Right lobe of liver (tissue), 6 donors: ENCODE data around the gene SMLR1. TPM values are rescaled to one million over a fixed set of nuclear protein-coding genes. Genes with fewer than 3 reads are reported as not detected.

Experiments used
- ATAC-seq, 4 donors: fragments of 200-7000 bp; cut with Tn5 transposase; one replicate each; pipeline ENCODE4 v1.9.1; 2020; ENCODE audit warnings: mild to moderate bottlenecking in 4 of 4, moderate library complexity in 4 of 4
- DNase-seq, 3 donors: peaks; one replicate each; pipeline ENCODE4 v3.0.0-alpha.2; 2020
- H3K27ac ChIP-seq, 3 donors: fragments of 200-600 bp; one replicate each; pipeline ENCODE4 v1.8.0; 2022
- H3K27me3 ChIP-seq, 2 donors: fragments of 200-600 bp; one replicate each; pipeline ENCODE4 v1.8.0; 2022
- H3K36me3 ChIP-seq, 4 donors: fragments of 200-600 bp; sonication (generic) in 1 of 4; one replicate each; pipeline versions ENCODE4 v1.5.1 to v1.8.0; 2017 to 2022; ENCODE audit warnings: control low read depth in 1 of 4
- H3K4me1 ChIP-seq, 4 donors: fragments of 200-600 bp; sonication (generic) in 1 of 4; one replicate each; pipeline versions ENCODE4 v1.5.1 to v1.8.0; 2017 to 2022; ENCODE audit warnings: control low read depth in 1 of 4
- H3K4me3 ChIP-seq, 3 donors: fragments of 200-600 bp; one replicate each; pipeline ENCODE4 v1.8.0; 2022
- H3K9me3 ChIP-seq, 4 donors: fragments of 200-600 bp; sonication (generic) in 1 of 4; one replicate each; pipeline versions ENCODE4 v1.5.1 to v1.8.0; 2017 to 2022; ENCODE audit warnings: control low read depth in 1 of 4
- POLR2A ChIP-seq: fragments of 450-650 bp; IDR thresholded peaks from one replicate; pipeline ENCODE4 v1.6.1; 2017; ENCODE audit warnings: antibody characterized with exemption, mild to moderate bottlenecking
- WGBS: methylation state at CpG from one replicate; pipeline ENCODE4 v1.1.6; 2018; ENCODE audit warnings: low coverage, low lambda C conversion rate; ENCODE audit not compliant: insufficient coverage; ENCODE audit errors: missing lambda C conversion rate; 5-methylcytosine and 5-hydroxymethylcytosine counted together
- intact Hi-C, 2 donors: fragments of 100-400 bp; cut with DNase I; formaldehyde crosslinking; loops; one replicate each; pipeline versions ENCODE4 v1.11.2 to v1.14.1; 2022
- total RNA-seq, 6 experiments: library from RNA; depleted of rRNA in 2 of 6; stranded (reverse); fragments of >200 nt in 2 of 6; fragmentation: NEBNext Ultra II Directional in 3 of 6; extraction: Animal tissue kit (Norgen Biotek cat#: 25700) in 3 of 6; gene quantifications; one replicate each; pipeline versions ENCODE4 v1.1.0 to v1.2.4, GENCODE V29; 2016 to 2023
- TF ChIP-seq, protein P1 (sequence below), 4 donors: fragments of 200-600 bp in 3 of 4; fragments of 450-650 bp in 1 of 4; IDR thresholded peaks; one replicate each; pipeline versions ENCODE4 v1.5.1 to v1.8.0; 2016 to 2022; ENCODE audit warnings: antibody characterized with exemption in 4 of 4, mild to moderate bottlenecking in 2 of 4
- donor health status: DM: no; HTN: yes; CAD: no.
- donor health status: DM: no; HTN: no; CAD: no.
- donor health status: DM: no; HTN: no; CAD: no.
- donor health status: DM: no; HTN: yes; CAD: no.
- donor health status: DM: no; HTN: yes; CAD: no.

Gene SMLR1
- total RNA-seq, 6 experiments from 2014 or later: 10.7 to 46.4 (median 20.1) TPM

- Histone ChIP-seq H3K4me3 (no peak overlapping the region), H3K27ac (peak overlapping the region in 1 of 3 donors; percentile 21), H3K9me3 (no peaks in the 10 kb centered on the region), H3K27me3 (no peaks in the 10 kb centered on the region), H3K4me1 (peaks cover 0 to 60% (median 9%) of the 10 kb centered on the region in 4 donors), H3K36me3 (no peaks in the 10 kb centered on the region)
- DNase-seq: no peak
- no peak for TF ChIP-seq POLR2A
- TF ChIP-seq, protein P1, sequence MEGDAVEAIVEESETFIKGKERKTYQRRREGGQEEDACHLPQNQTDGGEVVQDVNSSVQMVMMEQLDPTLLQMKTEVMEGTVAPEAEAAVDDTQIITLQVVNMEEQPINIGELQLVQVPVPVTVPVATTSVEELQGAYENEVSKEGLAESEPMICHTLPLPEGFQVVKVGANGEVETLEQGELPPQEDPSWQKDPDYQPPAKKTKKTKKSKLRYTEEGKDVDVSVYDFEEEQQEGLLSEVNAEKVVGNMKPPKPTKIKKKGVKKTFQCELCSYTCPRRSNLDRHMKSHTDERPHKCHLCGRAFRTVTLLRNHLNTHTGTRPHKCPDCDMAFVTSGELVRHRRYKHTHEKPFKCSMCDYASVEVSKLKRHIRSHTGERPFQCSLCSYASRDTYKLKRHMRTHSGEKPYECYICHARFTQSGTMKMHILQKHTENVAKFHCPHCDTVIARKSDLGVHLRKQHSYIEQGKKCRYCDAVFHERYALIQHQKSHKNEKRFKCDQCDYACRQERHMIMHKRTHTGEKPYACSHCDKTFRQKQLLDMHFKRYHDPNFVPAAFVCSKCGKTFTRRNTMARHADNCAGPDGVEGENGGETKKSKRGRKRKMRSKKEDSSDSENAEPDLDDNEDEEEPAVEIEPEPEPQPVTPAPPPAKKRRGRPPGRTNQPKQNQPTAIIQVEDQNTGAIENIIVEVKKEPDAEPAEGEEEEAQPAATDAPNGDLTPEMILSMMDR (IDR thresholded peaks at IDR 0.05): no peak
- peak in 1 of 4 donors; percentile 48 for ATAC-seq
- 17% methylated on average over 1 of the region's 1 CpG for WGBS
- intact Hi-C loops: no loop called here
Measured at GRCh38 chr6:130851026-130851425, 23.8 kb downstream of the SMLR1 start.

- Histone ChIP-seq H3K4me3 (peak overlapping the region in 1 of 3 donors; percentile 12), H3K36me3 (no peaks in the 10 kb centered on the region), H3K27ac (peak overlapping the region in 1 of 3 donors; percentile 72), H3K9me3 (no peaks in the 10 kb centered on the region), H3K4me1 (peaks cover 0 to 58% (median 9%) of the 10 kb centered on the region in 4 donors), H3K27me3 (no peaks in the 10 kb centered on the region)
- DNase-seq: no peak
- TF ChIP-seq, protein P1 (IDR thresholded peaks at IDR 0.05): no peak
- TF ChIP-seq POLR2A: no peak
- peak in 2 of 4 donors; percentile 4 to 19 for ATAC-seq
- WGBS: 53% methylated on average over 6 of the region's 7 CpGs
- intact Hi-C loops: no loop called here
Measured at GRCh38 chr6:130852844-130853554, 25.8 kb downstream of the SMLR1 start.

DNA sequence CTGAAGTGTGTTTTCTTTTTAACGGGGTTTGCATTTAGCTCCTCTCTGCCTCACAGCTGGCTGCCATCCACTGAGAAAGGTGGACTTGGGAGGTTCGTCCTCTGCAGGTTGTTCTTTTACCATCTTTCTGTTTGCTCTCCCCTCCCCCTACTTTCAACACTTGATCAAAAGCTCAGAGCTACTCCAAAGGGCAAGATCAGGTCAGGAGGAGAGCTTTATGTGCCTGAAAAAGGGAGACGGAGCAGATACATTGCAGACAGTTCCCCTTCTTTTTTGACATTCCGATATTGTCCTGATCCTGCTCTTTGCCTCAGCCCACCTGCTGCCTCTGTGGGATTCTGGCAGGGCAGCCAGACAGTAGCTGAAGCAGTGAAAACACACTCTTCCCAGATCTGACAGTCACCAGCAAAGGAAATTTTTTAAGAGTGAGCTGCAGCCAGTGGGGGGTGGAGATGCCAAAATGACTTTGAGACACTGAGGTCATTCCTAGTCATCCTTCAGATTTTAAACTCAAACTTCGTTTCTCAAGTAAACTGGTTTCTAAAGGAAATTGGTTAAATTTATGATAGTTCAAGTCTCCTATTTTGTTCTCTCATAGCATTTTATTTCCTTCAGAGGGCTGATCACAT, 26.5 kb downstream of the SMLR1 start:
- H3K4me1 ChIP-seq: peaks cover 0 to 55% (median 9%) of the 10 kb centered on the region in 4 donors
- H3K9me3 ChIP-seq: no peaks in the 10 kb centered on the region
- intact Hi-C loops: no loop called here
- peak overlapping the region in 2 of 3 donors; percentile 24 to 72 for H3K27ac ChIP-seq
- 29% methylated on average over 5 of the region's 5 CpGs for WGBS
- no peak for TF ChIP-seq POLR2A
- TF ChIP-seq, protein P1 (IDR thresholded peaks at IDR 0.05): no peak
- peak; percentile 65 to 89 (median 83) for ATAC-seq
- peak; percentile 29 to 78 (median 69) for DNase-seq
- no peaks in the 10 kb centered on the region for H3K36me3 ChIP-seq
- no peaks in the 10 kb centered on the region for H3K27me3 ChIP-seq
- peak overlapping the region in 1 of 3 donors; percentile 12 for H3K4me3 ChIP-seq

- H3K9me3 ChIP-seq: no peaks in the 10 kb centered on the region
- H3K4me3 ChIP-seq: no peak overlapping the region
- H3K27me3 ChIP-seq: no peaks in the 10 kb centered on the region
- ATAC-seq (peak in 3 of 4 donors; percentile 13 to 19 (median 16)), DNase-seq (no peak)
- H3K36me3 ChIP-seq: no peaks in the 10 kb centered on the region
- no peak for TF ChIP-seq POLR2A
- TF ChIP-seq, protein P1 (IDR thresholded peaks at IDR 0.05): no peak
- intact Hi-C loops: no loop called here
- peak overlapping the region in 1 of 3 donors; percentile 38 for H3K27ac ChIP-seq
- peaks cover 0 to 28% (median 9%) of the 10 kb centered on the region in 4 donors for H3K4me1 ChIP-seq
- 58% methylated on average over 4 of the region's 4 CpGs for WGBS
Measured at GRCh38 chr6:130858054-130858453, 30.8 kb downstream of the SMLR1 start.
